T-helper 1 cell treated with Interleukin-12 subunit alpha and Interleukin-12 subunit beta and Interleukin-4 antibody, amounts not matched to agents 30 μg/mL and 1 μg/mL, for 36 hours (primary cell): ENCODE measurements around the gene SLC15A4.

Source experiments
- H3K27ac Mint-ChIP-seq: one replicate; pipeline ENCODE4 v1.8.0; 2021; ENCODE audit warnings: mild to moderate bottlenecking, mixed read lengths
- H3K27me3 Mint-ChIP-seq: one replicate; pipeline ENCODE4 v1.8.0; 2021; ENCODE audit warnings: low read depth, mixed read lengths
- H3K36me3 Mint-ChIP-seq: one replicate; pipeline ENCODE4 v1.8.0; 2021; ENCODE audit warnings: low read depth, mixed read lengths
- H3K4me1 Mint-ChIP-seq: one replicate; pipeline ENCODE4 v1.8.0; 2021; ENCODE audit warnings: low read depth, mixed read lengths
- H3K4me3 Mint-ChIP-seq: one replicate; pipeline ENCODE4 v1.8.0; 2021; ENCODE audit warnings: mild to moderate bottlenecking, moderate library complexity, mixed read lengths
- H3K9me3 Mint-ChIP-seq: one replicate; pipeline ENCODE4 v1.8.0; 2021; ENCODE audit warnings: mixed read lengths

The SLC15A4 gene

DNA sequence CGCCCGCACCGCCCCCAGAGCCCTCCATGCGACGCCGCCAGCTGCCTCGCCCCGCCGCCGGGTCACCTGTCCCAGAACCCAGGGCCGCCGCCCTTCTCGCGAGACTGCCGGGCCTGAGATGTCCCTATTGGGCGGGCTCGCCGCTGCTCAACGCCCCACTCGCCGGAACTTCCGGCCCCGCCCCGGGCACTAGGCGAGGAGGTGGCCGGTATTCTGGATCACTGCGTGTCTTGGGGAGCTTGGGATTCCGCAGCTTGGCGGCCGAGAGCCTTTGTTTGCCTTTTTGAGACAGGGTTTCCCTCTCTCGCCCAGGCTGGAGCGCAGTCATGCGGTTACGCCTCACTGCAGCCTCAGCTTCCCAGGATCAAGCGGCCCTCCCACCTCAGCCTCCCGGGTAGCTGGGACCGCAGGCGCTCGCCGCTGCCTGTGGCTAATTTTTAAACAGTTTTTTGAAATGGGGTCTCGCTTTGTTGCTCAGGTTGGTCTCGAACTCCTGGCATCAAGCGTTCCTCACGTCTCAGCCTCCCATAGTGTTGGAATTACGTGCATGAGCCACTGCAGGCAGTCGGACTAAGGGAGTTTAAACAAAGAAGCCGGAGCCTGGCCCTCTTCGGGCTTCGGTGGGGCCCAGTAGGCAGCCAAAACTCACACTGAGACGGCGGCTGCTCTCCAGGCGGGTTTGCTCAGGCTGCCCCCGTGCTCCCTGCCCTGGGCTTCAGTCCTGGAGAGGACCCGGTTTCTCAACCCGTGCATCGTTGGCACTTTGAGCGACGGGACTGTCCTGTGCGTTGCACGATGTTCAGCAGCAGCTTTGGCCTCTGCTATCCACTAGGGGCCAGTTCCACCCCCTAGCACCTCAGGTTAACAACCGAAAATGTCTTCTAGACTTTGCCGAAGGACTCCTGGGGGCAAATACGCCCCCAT lies at the start of gene SLC15A4:
Gene SLC15A4, minus strand, starts transcription at position 43 of the 924 bp plus-strand sequence. Its CDS starts 15 bp downstream, at position 28.
- Mint-ChIP-seq H3K36me3 (peaks cover 16% of the 10 kb centered on the region), H3K4me3 (peak within 1 kb of the TSS; percentile 86), H3K9me3 (peaks cover 9% of the 10 kb centered on the region)

DNA sequence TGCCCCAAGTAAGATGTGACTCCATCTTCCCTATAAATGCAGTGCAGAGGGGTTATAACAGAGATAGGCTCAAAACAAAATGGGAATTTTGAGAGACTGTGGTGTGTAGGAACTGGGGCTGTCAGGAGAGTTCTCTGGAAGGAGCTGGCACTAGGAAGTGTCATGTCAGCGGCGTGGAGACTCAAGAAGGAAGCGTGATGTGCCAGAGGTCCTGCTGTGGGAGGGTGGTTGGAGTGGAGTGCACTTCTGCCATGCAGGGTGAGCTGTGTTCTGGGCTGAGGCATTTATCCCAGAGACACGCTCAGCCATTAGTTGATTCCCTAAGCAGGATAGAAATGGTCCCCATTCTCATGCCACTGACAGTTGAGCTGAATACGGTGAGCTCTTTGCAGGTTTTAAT lies 48.5 kb upstream of the SLC15A4 start:
- Mint-ChIP-seq H3K36me3 (peaks cover 3% of the 10 kb centered on the region), H3K9me3 (peaks cover 17% of the 10 kb centered on the region), H3K4me1 (no peaks in the 10 kb centered on the region), H3K27ac (no peak overlapping the region), H3K4me3 (no peak overlapping the region), H3K27me3 (no peaks in the 10 kb centered on the region)

More for the DNA sequence above, at the start of gene SLC15A4:
- H3K27ac Mint-ChIP-seq, result peak within 1 kb of the TSS; percentile 84
- no peaks in the 10 kb centered on the region for H3K27me3 Mint-ChIP-seq
- H3K4me1 Mint-ChIP-seq, result peaks cover 41% of the 10 kb centered on the region

GRCh38 chr12:128871516-128871892 lies 47.7 kb upstream of the SLC15A4 start:
- H3K4me3 Mint-ChIP-seq, result no peak overlapping the region

GRCh38 chr12:128867466-128867865 lies 43.7 kb upstream of the SLC15A4 start:
- Mint-ChIP-seq H3K27ac (no peak overlapping the region), H3K36me3 (no peaks in the 10 kb centered on the region), H3K9me3 (no peaks in the 10 kb centered on the region), H3K4me3 (no peak overlapping the region), H3K27me3 (no peaks in the 10 kb centered on the region), H3K4me1 (peaks cover 3% of the 10 kb centered on the region)

More at GRCh38 chr12:128871516-128871892, 47.7 kb upstream of the SLC15A4 start:
- Mint-ChIP-seq H3K27ac (no peak overlapping the region), H3K27me3 (no peaks in the 10 kb centered on the region), H3K36me3 (peaks cover 3% of the 10 kb centered on the region), H3K4me1 (no peaks in the 10 kb centered on the region), H3K9me3 (peaks cover 10% of the 10 kb centered on the region)

DNA sequence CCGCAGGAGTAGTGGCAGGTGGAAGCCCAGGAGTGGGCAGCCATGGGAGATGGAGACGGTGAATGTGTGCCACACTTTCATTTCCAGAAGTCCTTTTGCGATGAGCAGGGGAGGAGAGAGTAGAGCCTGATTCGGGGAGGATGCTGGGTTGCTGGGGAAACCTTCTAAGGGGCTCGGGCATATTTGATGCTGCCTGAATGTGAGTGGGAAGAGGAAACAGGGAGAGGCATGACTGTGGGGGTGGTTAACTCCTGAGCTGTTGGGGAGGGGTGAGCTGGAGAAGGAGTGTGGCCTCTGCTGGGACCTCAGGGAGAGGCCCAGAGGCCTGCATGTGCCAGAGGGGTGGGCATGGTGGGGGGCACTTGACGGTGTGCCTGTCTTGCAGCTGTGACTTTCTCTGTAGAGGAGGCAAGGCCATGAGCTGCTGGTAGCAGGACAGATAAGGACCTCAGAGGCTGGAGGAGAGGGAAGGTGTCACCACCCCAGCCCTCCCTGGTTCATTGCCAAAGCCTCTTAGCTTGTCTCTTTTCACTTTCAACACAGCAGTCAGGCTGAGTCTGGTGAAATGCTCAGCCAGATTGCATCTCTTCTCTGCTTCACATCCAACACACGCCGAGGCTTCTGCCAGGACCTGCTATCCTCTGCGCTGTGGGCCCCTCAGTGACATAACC lies 40.9 kb upstream of the SLC15A4 start:
- no peak overlapping the region for H3K4me3 Mint-ChIP-seq
- no peak overlapping the region for H3K27ac Mint-ChIP-seq
- H3K9me3 Mint-ChIP-seq, result no peaks in the 10 kb centered on the region
- H3K4me1 Mint-ChIP-seq, result peaks cover 3% of the 10 kb centered on the region
- no peaks in the 10 kb centered on the region for H3K36me3 Mint-ChIP-seq
- H3K27me3 Mint-ChIP-seq, result no peaks in the 10 kb centered on the region

GRCh38 chr12:128863957-128864356 lies 40.2 kb upstream of the SLC15A4 start:
- Mint-ChIP-seq H3K9me3 (no peaks in the 10 kb centered on the region), H3K27me3 (peaks cover 1% of the 10 kb centered on the region), H3K4me3 (no peak overlapping the region), H3K36me3 (no peaks in the 10 kb centered on the region), H3K4me1 (peaks cover 3% of the 10 kb centered on the region), H3K27ac (no peak overlapping the region)

DNA sequence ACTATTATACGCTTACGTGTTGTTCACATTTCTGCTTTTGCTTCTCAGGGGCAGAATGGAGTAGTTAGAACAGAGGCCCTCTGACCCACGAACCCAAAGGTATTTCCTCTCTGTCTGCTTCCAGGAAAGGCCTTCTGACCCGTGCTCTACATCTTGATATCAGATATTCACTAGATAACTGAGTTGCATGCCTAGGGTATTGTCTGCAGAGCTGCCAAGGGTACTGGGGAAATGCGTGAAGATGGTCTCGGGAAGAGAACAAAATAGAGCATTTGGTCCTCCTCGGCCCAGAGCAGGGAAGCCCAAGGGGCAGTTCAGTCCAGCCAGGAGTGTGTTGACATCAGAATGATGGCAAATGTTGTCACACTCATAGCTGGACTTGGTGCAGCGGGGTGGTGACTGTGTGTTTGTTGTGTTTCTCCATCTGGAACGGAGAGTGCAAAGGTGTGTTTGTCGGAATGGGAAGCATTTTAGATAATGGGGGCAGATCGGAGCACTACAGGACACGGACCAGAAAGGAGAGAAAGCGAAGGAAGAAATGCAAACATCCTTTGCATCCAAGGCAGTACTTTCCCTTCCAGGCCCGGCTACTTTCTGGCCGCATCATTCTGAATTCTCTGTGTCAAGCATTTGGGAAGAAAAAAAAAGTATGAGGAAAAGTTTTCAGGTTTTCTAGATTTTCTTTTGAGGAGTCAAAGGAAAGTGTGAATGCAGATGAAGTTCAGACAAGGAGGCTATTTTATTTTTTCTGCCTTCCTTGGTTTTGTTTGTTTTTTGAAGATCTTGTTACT lies 37.7 kb upstream of the SLC15A4 start:
- Mint-ChIP-seq H3K36me3 (no peaks in the 10 kb centered on the region), H3K4me3 (no peak overlapping the region), H3K27ac (no peak overlapping the region), H3K4me1 (peaks cover 3% of the 10 kb centered on the region), H3K9me3 (no peaks in the 10 kb centered on the region), H3K27me3 (peaks cover 3% of the 10 kb centered on the region)

GRCh38 chr12:128859311-128859710 lies 35.6 kb upstream of the SLC15A4 start:
- H3K9me3 Mint-ChIP-seq, result no peaks in the 10 kb centered on the region
- H3K27me3 Mint-ChIP-seq, result peaks cover 9% of the 10 kb centered on the region
- H3K4me1 Mint-ChIP-seq, result peaks cover under 1% of the 10 kb centered on the region
- H3K4me3 Mint-ChIP-seq, result no peak overlapping the region
- no peak overlapping the region for H3K27ac Mint-ChIP-seq
- no peaks in the 10 kb centered on the region for H3K36me3 Mint-ChIP-seq

- Mint-ChIP-seq H3K4me3 (no peak overlapping the region), H3K27ac (no peak overlapping the region)
Observed at GRCh38 chr12:128857133-128857763, 33.5 kb upstream of the SLC15A4 start.

DNA sequence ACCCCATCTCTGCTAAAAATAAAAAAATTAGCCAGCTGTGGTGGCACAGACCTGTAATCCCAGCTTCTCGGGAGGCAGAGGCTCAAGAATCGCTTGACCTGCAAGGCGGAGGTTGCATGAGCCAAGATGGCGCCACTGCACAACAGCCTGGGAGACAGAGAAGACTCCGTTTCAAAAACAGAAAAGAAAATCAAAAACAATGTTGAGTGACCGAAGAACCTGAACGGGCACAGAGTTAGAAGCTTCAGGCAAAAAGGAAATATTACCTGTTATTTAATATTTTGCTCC lies 33.0 kb upstream of the SLC15A4 start:
- Mint-ChIP-seq H3K27me3 (peaks cover 24% of the 10 kb centered on the region), H3K4me1 (no peaks in the 10 kb centered on the region), H3K9me3 (no peaks in the 10 kb centered on the region), H3K36me3 (no peaks in the 10 kb centered on the region), H3K4me3 (no peak overlapping the region), H3K27ac (no peak overlapping the region)

More at GRCh38 chr12:128857133-128857763, 33.5 kb upstream of the SLC15A4 start:
- Mint-ChIP-seq H3K27me3 (peaks cover 19% of the 10 kb centered on the region), H3K4me1 (no peaks in the 10 kb centered on the region), H3K36me3 (no peaks in the 10 kb centered on the region), H3K9me3 (no peaks in the 10 kb centered on the region)

GRCh38 chr12:128856035-128856790 lies 32.5 kb upstream of the SLC15A4 start:
- Mint-ChIP-seq H3K36me3 (no peaks in the 10 kb centered on the region), H3K4me1 (no peaks in the 10 kb centered on the region), H3K27me3 (peaks cover 30% of the 10 kb centered on the region), H3K9me3 (no peaks in the 10 kb centered on the region), H3K27ac (no peak overlapping the region), H3K4me3 (no peak overlapping the region)

DNA sequence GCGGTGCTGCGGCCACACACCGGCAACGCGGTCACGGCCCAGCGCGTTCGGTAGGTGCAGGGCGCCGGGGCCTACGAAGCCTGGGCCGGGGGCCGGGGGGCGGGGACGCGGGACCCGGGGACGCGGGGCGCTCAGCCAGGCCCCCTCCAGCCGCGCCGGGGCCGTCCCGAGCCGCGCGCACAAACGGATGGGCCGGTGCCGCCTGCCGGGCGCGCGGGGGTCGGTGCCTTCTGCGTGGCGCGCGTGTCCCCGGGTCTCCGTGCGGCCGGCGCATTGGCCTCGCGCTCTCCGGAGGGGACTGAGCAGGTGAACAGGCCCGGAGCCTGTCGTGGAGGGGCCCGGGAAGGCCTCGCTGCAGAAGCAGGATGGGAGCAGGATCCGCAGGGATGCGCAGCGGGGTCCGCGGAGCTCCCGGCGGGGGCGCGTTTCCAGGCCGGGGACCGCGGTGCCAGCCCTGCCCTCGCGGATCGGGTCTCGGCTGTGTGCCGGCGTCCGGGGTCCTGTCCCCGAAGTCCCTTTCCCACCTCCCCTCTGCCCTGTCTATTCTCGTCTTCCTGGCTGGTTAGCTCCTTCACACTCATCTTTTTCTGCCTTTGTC lies 29.9 kb upstream of the SLC15A4 start:
- Mint-ChIP-seq H3K27me3 (peaks cover 34% of the 10 kb centered on the region), H3K27ac (no peak overlapping the region), H3K36me3 (no peaks in the 10 kb centered on the region)

DNA sequence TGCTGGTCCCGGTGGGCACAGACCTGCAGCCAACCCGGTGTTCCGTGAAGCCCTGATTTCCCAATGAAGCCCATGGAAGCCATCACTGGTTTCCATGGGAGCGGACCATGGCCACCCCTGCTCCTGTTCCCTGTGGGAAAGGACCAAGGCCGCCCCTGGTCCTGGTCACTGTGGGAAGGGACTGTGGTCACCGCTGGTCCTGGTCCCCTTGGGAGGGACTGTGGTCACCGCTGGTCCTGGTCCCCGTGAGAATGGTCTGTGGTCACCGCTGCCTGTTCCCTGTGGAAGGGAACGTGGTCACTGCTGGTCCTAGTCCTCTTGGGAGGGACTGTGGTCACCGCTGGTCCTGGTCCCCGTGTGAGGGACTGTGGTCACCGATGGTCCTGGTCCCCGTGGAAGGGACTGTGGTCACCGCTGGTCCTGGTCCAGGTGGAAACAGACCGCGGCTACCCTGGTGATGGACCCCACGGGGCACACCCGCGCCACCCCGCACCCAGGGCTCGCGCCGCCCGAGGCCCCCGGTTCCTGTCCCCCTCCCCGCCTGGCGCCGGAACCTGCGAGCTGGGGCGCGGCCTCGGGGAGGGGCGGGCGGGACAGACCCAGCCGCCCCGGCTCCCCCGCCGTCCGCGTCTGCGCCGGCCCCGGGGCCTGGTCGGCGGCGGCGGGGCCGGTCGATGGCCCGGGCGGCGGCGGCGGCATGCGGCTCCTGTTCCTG lies 29.3 kb upstream of the SLC15A4 start, which contains the start of gene GLT1D1:
Gene GLT1D1, plus strand, starts transcription at position 594 of the 715 bp plus-strand sequence. Its CDS starts 104 bp downstream, at position 698.
- Mint-ChIP-seq H3K27ac (no peak within 1 kb of the TSS), H3K27me3 (peaks cover 34% of the 10 kb centered on the region), H3K9me3 (no peaks in the 10 kb centered on the region), H3K36me3 (no peaks in the 10 kb centered on the region), H3K4me1 (no peaks in the 10 kb centered on the region), H3K4me3 (peak within 1 kb of the TSS; percentile 46)

More for the DNA sequence above, 29.9 kb upstream of the SLC15A4 start:
- Mint-ChIP-seq H3K4me3 (peak overlapping the region; percentile 41), H3K9me3 (no peaks in the 10 kb centered on the region), H3K4me1 (no peaks in the 10 kb centered on the region)
